ENCODE results near the gene KDM4B. TPM values are rescaled to one million over a fixed set of nuclear protein-coding genes. Genes with fewer than 3 reads are reported as not detected.

The KDM4B gene
- total RNA-seq, 4 donors from 2014 or later: 26.0 to 51.2 (median 34.2) TPM

GRCh38 chr19:5182751-5183150 lies 213.8 kb downstream of the KDM4B start:
- TF ChIP-seq EP300 (IDR thresholded peaks at IDR 0.05) (no peak), POLR2A (IDR thresholded peaks at IDR 0.05; ENCODE audit: low read depth) (no peak), POLR2AphosphoS5 (IDR thresholded peaks at IDR 0.05) (no peak), CTCF (IDR thresholded peaks at IDR 0.05) (no peak)
- no peak overlapping the region for H3K4me3 ChIP-seq
- no peaks in the 10 kb centered on the region for H3K4me1 ChIP-seq
- H3K27me3 ChIP-seq: no peaks in the 10 kb centered on the region
- no peaks in the 10 kb centered on the region for H3K36me3 ChIP-seq
- WGBS: 74% methylated on average over 10 of the region's 10 CpGs
- H3K27ac ChIP-seq (replicated peaks in 1 of 4): no peak overlapping the region
- DNase-seq (ENCODE audit: extremely low spot score): no peak
- intact Hi-C loops (cut with DNase I): no loop called here
- no peaks in the 10 kb centered on the region for H3K9me3 ChIP-seq

- intact Hi-C loops (cut with DNase I): no loop called here
- Histone ChIP-seq H3K36me3 (no peaks in the 10 kb centered on the region), H3K4me1 (no peaks in the 10 kb centered on the region), H3K9me3 (no peaks in the 10 kb centered on the region), H3K27me3 (no peaks in the 10 kb centered on the region), H3K27ac (replicated peaks in 1 of 4) (no peak overlapping the region), H3K4me3 (no peak overlapping the region)
- WGBS: 92% methylated on average over 3 of the region's 3 CpGs
- TF ChIP-seq POLR2A (IDR thresholded peaks at IDR 0.05; ENCODE audit: low read depth) (no peak), EP300 (IDR thresholded peaks at IDR 0.05) (no peak), CTCF (IDR thresholded peaks at IDR 0.05) (no peak), POLR2AphosphoS5 (IDR thresholded peaks at IDR 0.05) (no peak)
- no peak for DNase-seq (ENCODE audit: extremely low spot score)
Measured at GRCh38 chr19:5183616-5184015, 214.7 kb downstream of the KDM4B start.

DNA sequence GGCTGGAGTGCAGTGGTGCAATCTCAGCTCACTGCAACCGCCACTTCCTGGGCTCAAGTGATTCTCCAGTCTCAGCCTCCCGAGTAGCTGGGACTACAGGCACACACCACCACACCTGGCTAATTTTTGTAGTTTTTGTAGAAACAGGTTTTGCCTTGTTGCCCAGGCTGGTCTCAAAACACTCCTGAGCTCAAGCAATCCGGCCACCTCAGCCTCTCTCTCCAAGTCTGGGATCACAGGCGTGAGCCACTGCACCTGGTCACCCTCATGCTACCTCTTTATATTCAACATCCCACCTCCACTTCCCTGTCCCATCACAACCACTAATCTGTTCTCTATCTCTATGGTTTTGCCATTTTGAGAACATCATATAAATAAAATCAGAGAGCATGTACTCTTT lies 216.0 kb downstream of the KDM4B start:
- Histone ChIP-seq H3K4me1 (no peaks in the 10 kb centered on the region), H3K27ac (replicated peaks in 1 of 4) (no peak overlapping the region), H3K4me3 (no peak overlapping the region), H3K36me3 (no peaks in the 10 kb centered on the region), H3K9me3 (no peaks in the 10 kb centered on the region), H3K27me3 (no peaks in the 10 kb centered on the region)
- intact Hi-C loops (cut with DNase I): no loop called here
- no peak for DNase-seq (ENCODE audit: extremely low spot score)
- TF ChIP-seq POLR2AphosphoS5 (IDR thresholded peaks at IDR 0.05) (no peak), EP300 (IDR thresholded peaks at IDR 0.05) (no peak), CTCF (IDR thresholded peaks at IDR 0.05) (no peak), POLR2A (IDR thresholded peaks at IDR 0.05; ENCODE audit: low read depth) (no peak)
- WGBS: 94% methylated on average over 4 of the region's 4 CpGs

DNA sequence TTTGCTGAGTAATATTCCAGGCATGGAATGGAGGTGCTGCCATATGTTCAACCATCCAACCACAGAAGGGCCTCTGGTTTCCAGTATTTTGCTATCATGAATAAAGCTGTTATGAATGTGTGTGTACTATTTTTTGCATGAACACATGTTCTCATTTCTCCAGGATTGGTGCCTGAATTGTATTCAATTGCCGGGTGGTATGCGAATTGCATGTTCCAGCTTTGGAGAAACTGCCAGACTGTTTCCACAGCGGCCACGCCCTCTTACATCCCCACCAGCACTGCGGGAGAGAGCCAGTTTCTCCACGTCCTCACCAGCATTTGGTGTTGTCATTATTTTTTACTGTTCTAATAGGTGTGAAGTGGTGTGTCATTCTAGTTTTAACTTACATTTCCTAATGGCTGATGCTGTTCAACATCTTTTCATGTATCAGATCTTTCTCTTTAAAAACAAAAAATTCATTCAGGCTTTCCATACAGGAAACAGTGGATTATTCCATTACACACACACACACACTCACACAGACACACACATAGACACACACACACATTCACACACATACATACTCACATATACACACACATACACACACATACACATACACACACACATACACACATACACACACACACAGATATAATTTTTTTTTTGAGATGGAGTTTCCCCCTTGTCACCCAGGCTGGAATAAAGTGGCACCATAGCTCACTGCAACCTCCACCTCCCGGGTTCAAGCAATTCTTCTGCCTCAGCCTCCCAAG lies 217.6 kb downstream of the KDM4B start:
- Histone ChIP-seq H3K4me3 (no peak overlapping the region), H3K27me3 (no peaks in the 10 kb centered on the region), H3K9me3 (no peaks in the 10 kb centered on the region), H3K27ac (replicated peaks in 1 of 4) (no peak overlapping the region), H3K36me3 (no peaks in the 10 kb centered on the region), H3K4me1 (no peaks in the 10 kb centered on the region)
- no peak for DNase-seq (ENCODE audit: extremely low spot score)
- TF ChIP-seq CTCF (IDR thresholded peaks at IDR 0.05) (no peak), POLR2AphosphoS5 (IDR thresholded peaks at IDR 0.05) (no peak), EP300 (IDR thresholded peaks at IDR 0.05) (no peak), POLR2A (IDR thresholded peaks at IDR 0.05; ENCODE audit: low read depth) (no peak)
- WGBS: 83% methylated on average over 7 of the region's 7 CpGs
- intact Hi-C loops (cut with DNase I): no loop called here

Measured in esophagus muscularis mucosa (tissue), 4 donors.